GM21390 (cell line): ENCODE measurements around the gene LZTFL1.

Experiments used
- ATAC-seq: cut with Tn5 transposase; IDR thresholded peaks from one replicate; pipeline ENCODE4 v1.9.1; 2021; ENCODE audit not compliant: unreplicated experiment

The LZTFL1 gene

GRCh38 chr3:45787551-45787950 is 54.4 kb downstream of the LZTFL1 start:
- no peak for ATAC-seq

- ATAC-seq = no peak
These were observed 55.0 kb downstream of the LZTFL1 start for GRCh38 chr3:45786801-45787495.

- no peak for ATAC-seq
These were observed 56.2 kb downstream of the LZTFL1 start for GRCh38 chr3:45785605-45786150.

- no peak for ATAC-seq
These were observed 58.3 kb downstream of the LZTFL1 start for GRCh38 chr3:45783667-45784066.

GRCh38 chr3:45782381-45782780 is 59.5 kb downstream of the LZTFL1 start:
- ATAC-seq = no peak

DNA sequence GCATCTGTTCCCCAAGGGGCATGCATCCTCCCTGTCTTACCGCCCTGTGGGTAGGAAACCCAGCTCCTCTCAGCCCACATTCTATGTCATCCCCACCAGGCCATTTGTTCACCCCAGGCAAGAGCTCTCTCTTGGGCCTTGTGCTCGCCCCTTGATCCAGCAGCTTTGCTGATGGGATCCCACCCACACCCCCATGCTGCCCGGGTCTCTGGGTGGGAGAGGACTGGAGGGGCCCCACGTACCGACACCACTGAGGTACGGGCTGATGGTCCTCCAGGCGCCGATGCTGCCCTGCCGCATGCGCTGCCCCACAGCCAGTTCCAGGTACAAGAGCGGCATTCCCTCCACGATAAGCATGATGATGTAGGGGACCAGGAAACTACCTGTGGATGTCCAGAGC is 60.1 kb downstream of the LZTFL1 start:
- no peak for ATAC-seq

DNA sequence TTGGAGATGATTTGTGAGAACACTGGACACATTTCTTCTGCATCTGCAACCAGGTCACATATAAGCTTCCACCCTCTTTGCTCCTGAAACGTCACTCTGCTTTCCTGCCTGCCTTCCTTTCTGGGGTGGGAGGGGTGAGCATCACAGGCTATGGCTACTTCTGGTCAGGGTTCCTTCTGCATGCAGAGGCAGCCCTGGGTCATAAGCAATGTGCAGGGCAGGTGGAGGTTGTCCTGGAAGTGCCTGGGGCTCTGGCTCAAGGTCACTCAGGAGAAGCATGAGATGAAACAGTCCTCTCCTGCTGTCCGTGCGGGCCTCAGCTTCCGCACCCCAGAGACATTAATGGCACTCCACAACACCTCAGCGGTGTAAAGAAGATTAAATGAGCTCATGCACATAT is 60.6 kb downstream of the LZTFL1 start:
- no peak for ATAC-seq

DNA sequence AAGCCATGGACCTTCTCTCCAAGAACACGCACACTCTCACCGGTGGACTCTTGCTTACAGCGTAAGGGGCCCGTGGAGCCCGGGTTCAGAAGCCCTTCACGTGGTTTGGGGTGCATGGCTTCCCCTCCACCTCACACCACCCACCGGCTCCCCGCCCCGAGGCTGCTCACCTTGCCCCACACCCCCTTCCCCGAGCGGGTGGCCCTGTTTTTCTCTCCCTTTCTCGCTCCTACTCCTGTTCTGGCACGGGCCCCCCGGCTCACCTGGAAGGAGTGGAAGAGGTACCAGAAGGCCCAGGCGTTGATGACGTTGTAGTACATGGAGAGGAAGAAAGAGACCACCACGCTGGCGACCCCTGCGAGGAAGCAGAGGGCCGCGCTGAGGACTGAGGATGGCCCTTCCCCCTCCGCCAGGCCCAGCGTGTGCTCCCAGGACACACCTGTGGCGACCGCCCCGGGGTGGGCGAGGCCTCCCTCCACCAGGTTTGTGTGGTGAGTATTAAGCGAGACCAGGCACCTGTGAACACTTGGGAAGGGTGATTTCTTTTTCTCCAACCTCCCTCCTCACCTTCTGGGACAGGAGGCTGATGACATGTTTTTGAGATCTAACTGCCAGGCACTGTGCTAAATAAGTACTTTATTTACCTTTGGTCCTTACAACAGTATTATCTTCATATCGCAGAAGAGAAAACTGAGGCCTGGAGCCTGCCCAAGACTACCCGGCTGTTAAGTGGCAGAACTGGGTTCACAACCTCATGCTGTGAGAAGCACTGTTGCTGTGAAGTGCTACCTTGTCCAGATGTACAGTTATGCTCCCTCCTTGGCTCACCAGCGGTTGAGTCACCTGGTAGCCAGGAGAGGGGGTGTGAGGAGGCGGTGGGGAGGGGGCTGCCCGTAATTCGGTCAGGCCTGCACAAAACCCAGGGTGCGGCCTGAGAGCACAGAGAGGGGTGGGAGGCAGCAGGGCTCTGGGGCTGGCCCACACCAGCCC is 61.9 kb downstream of the LZTFL1 start:
- no peak for ATAC-seq

DNA sequence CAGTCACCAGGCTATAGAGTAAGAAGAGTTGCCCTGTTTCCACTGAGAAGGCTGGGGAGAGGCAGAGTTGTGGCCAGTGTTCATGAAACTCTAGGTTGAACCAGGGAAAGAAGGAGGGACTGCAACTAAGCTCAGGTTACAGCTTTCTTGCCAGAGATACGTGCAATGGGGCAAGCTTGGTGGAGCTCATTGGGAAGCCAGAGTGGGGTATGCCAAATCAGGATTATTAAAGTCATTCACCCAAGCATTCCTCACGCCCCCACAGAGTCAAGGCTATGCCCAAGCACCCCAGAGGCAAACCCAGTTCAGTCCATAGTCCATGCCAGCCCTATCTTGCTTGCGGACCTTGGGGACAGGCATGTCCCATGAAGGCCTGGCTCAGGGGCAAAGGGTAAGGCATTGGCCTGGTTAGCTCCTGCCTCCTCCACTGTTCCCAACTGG is 63.1 kb downstream of the LZTFL1 start:
- ATAC-seq = no peak

GRCh38 chr3:45777746-45778386 is 64.1 kb downstream of the LZTFL1 start:
- no peak for ATAC-seq

- ATAC-seq = no peak
These were observed 64.7 kb downstream of the LZTFL1 start for GRCh38 chr3:45777111-45777745.

DNA sequence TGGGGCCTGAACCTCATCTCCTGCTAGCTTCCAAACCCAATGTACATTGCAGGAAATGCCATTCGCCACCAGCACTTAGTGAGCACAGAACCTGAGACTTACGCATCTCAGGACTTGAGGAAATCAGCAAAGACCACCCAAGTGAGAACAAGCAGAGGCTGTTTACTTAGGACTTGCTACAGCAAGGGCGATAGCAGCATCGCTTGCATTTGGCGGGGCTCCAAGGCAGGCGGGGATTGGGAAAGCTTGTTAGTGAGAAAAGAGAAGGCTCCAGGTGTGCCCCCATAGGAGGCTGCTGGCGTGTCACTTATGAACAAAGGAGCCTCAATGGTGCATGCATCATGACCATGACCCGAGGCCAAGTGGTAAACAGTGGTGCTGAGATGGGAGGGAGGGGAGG is 65.3 kb downstream of the LZTFL1 start:
- ATAC-seq = no peak

GRCh38 chr3:45776301-45776595 is 65.7 kb downstream of the LZTFL1 start:
- no peak for ATAC-seq

- no peak for ATAC-seq
These were observed 66.2 kb downstream of the LZTFL1 start for GRCh38 chr3:45775571-45776300.

DNA sequence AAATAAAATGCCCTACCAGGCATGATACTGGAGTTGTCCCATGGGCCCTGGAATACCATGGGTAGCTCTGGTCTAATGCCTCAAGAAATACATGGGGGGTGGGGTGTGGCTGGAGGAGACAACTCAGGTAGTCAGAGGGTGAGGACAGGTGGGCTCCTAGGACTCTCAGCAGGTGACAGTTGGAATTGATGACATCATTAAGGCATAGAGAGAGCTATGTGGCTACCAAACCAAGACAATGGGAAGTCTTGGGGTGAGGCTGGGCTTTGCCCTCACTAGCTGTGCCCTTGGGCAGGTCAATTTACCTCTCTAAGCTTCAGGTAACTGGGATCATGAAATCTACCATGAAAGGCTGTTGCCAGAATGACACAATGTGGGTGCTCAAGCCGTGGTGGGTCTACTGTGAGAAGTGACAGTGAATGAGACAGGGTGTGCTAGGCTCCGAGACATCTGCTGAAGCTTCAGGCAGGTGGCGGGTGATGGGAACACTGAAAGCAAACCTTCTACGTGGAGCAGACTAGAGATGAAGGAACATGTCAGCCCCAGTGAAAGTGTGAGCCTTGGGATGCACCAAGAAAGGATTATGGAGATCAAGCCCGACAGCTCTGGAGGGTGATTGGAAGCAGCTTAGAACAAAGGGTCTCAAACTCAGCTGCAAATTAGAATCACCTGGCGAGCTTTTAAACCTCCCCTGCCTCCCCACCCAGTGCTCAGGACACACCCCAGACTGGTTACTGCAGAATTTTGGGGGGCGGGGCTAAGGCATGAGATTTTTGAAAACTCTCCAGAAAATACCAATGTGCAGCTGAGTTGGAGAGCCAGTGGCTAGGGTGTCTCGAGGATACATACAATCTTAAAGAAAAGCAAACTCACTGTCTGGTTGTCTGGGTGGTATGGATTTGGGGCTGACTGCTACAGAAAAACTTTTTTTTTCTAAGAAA is 67.1 kb downstream of the LZTFL1 start:
- ATAC-seq = no peak

DNA sequence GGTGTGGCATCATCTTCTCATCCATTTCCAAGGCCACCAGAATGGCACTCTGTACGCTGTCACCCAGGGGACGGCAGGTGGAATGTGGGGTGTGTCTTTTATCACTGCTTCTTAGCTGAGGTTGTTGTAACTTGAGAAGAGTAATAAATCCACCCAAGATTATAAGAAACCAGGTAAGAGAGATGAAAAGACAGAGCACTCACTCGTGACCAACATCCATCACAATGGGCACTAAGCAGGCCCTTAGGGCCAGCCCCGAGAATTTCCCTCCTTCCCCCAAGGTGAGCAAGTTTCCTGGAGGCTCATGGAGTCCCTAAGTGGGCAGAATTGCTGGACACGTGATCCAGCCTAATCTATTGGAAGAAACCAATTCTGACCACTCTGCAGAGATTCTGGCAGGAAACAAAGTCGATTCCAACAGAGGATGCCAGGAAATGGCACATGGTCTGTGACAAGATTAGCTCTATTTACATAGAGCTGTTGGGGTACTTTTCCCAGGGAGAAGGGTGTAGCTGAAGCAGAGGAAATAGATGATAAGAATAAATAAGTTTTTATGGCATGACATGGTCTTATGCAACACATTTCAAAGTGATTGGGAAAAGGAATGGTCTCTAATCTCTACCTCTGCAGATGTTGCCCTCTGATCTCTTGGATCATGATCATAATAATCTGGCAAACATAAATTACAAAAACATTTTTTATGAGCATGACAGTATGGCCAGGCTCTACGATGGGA is 68.0 kb downstream of the LZTFL1 start:
- ATAC-seq = no peak
